ENCODE data around the gene PKIG. TPM values are rescaled to one million over a fixed set of nuclear protein-coding genes. Genes with fewer than 3 reads are reported as not detected.

The PKIG gene
- total and polyA plus RNA-seq, 2 of the 8 experiments (the other 6 are each of a cell fraction or from before 2014, with no cell fraction given): 26.7 to 34.3 TPM

- Histone ChIP-seq H3K9me3 (ENCODE audit: insufficient read depth in 2 of 2, low read depth in 1 of 2, low read length in 1 of 2) (no peaks in the 10 kb centered on the region), H2BK20ac (ENCODE audit: low read length) (no peak overlapping the region), H3K18ac (ENCODE audit: extremely low read depth, low read length) (no peak overlapping the region), H3K4me3 (ENCODE audit: extremely low read depth in 1 of 4, insufficient read depth in 2 of 4, low read depth in 3 of 4, low read length in 4 of 4) (no peak overlapping the region), H3K27ac (ENCODE audit: low read depth, low read length) (no peak overlapping the region), H3K4ac (replicated peaks; ENCODE audit: insufficient read length, low read depth, low read length) (no peak overlapping the region), H3K23ac (ENCODE audit: insufficient read length) (no peak overlapping the region), H2BK5ac (ENCODE audit: low read depth, low read length) (no peak overlapping the region), H3K4me1 (replicated peaks in 1 of 4; ENCODE audit: control insufficient read depth in 3 of 4, insufficient read depth in 4 of 4, low read length in 3 of 4) (peaks cover 0 to 28% (median 15%) of the 10 kb centered on the region in 4 experiments; a peak in 6 of 7 replicates), H4K20me1 (replicated peaks in 1 of 2; ENCODE audit: control insufficient read depth in 1 of 2, insufficient read depth in 2 of 2, low read length in 2 of 2) (peaks cover 3 to 10% of the 10 kb centered on the region in 2 experiments), H4K8ac (ENCODE audit: extremely low read depth, insufficient read depth, low read length) (no peak overlapping the region), H4K5ac (ENCODE audit: insufficient read length, low read depth, low read length) (no peak overlapping the region), H2AFZ (ENCODE audit: low read length) (no peak overlapping the region), H2BK120ac (replicated peaks; ENCODE audit: low read depth, low read length) (no peak overlapping the region), H2BK15ac (ENCODE audit: low read length) (no peak overlapping the region), H4K91ac (replicated peaks; ENCODE audit: insufficient read length, low read length) (no peak overlapping the region), H3K4me2 (ENCODE audit: insufficient read depth in 1 of 2, low read depth in 2 of 2, low read length in 2 of 2) (no peak overlapping the region), H3K56ac (replicated peaks; ENCODE audit: insufficient read length, low read depth, low read length) (no peak overlapping the region), H3K23me2 (ENCODE audit: low read depth, low read length) (no peaks in the 10 kb centered on the region), H2AK5ac (ENCODE audit: low read depth, low read length) (no peak overlapping the region), H3K36me3 (ENCODE audit: control insufficient read depth in 2 of 4, insufficient read depth in 4 of 4, low read length in 3 of 4) (peaks cover 0 to 10% (median 6%) of the 10 kb centered on the region in 4 experiments; a peak in 4 of 8 replicates), H3K79me2 (ENCODE audit: control insufficient read depth in 1 of 2, insufficient read depth in 2 of 2, low read length in 2 of 2) (no peaks in the 10 kb centered on the region), H2BK12ac (ENCODE audit: low read depth, low read length) (no peak overlapping the region), H3K9ac (replicated peaks in 1 of 4; ENCODE audit: extremely low read depth in 1 of 4, low read depth in 3 of 4, low read length in 3 of 4) (no peak overlapping the region), H3K79me1 (ENCODE audit: low read depth, low read length) (no peaks in the 10 kb centered on the region), H3K14ac (ENCODE audit: insufficient read length) (no peak overlapping the region), H3K27me3 (replicated peaks in 1 of 4; ENCODE audit: control insufficient read depth in 3 of 4, extremely low read depth in 1 of 4, insufficient read depth in 3 of 4, low read length in 3 of 4) (peaks cover 0 to 3% (median 1%) of the 10 kb centered on the region in 4 experiments; a peak in 3 of 7 replicates)
- FAIRE-seq (no peak), DNase-seq (ENCODE audit: low read depth in 1 of 2, low spot score in 2 of 2) (no peak)
- TF ChIP-seq KDM4A (IDR thresholded peaks at IDR 0.05; ENCODE audit: low read depth, low read length, severe bottlenecking): no peak
- TF ChIP-seq EGR1 (IDR thresholded peaks at IDR 0.05; ENCODE audit: borderline replicate concordance, low read depth, low read length): no peak
- TF ChIP-seq POU5F1 (IDR thresholded peaks at IDR 0.05; ENCODE audit: low read depth, low read length): no peak
- no peak; the same call in 1 of the 2 replicates for TF ChIP-seq POLR2AphosphoS5 (IDR thresholded peaks at IDR 0.05; ENCODE audit: low read depth, low read length)
- TF ChIP-seq SP2 (IDR thresholded peaks at IDR 0.05; ENCODE audit: low read length): no peak
- TF ChIP-seq EP300 (IDR thresholded peaks at IDR 0.05; ENCODE audit: borderline replicate concordance in 1 of 2, low read depth in 2 of 2, low read length in 2 of 2): no peak
- TF ChIP-seq ZNF274 (IDR thresholded peaks at IDR 0.05; ENCODE audit: borderline replicate concordance, extremely low read depth, low read length): no peak
- no peak for TF ChIP-seq BCL11A (IDR thresholded peaks at IDR 0.05; ENCODE audit: low read depth in 2 of 2, low read length in 2 of 2)
- POLR2A ChIA-PET (ENCODE audit: partially characterized antibody): interaction anchor here (1.0 to 3.8 kb wide), 2 partner anchors 17 to 25 kb away, joined by 3 to 12 read pairs; no protein-coding TSS in a partner anchor
- 90% methylated on average over 14 of the region's 14 CpGs; no CpG with 5 or more reads in 1 of the 2 experiments for WGBS, 2 experiments (ENCODE audit: extremely low coverage in 1 of 2, insufficient coverage in 1 of 2, insufficient read length in 1 of 2, insufficient replicate concordance in 2 of 2, low coverage in 1 of 2, low lambda C conversion rate in 2 of 2, missing lambda C conversion rate in 1 of 2)
- CTCF ChIA-PET (ENCODE audit: partially characterized antibody): interaction anchor here (0.6 to 2.6 kb wide), 13 partner anchors 8 to 501 kb away, joined by 3 to 11 read pairs (median 3); no protein-coding TSS in a partner anchor
These were observed 35.9 kb downstream of the PKIG start for GRCh38 chr20:44618318-44618731.
